Measurements from ENCODE around the gene SHISA7.

The SHISA7 gene

DNA sequence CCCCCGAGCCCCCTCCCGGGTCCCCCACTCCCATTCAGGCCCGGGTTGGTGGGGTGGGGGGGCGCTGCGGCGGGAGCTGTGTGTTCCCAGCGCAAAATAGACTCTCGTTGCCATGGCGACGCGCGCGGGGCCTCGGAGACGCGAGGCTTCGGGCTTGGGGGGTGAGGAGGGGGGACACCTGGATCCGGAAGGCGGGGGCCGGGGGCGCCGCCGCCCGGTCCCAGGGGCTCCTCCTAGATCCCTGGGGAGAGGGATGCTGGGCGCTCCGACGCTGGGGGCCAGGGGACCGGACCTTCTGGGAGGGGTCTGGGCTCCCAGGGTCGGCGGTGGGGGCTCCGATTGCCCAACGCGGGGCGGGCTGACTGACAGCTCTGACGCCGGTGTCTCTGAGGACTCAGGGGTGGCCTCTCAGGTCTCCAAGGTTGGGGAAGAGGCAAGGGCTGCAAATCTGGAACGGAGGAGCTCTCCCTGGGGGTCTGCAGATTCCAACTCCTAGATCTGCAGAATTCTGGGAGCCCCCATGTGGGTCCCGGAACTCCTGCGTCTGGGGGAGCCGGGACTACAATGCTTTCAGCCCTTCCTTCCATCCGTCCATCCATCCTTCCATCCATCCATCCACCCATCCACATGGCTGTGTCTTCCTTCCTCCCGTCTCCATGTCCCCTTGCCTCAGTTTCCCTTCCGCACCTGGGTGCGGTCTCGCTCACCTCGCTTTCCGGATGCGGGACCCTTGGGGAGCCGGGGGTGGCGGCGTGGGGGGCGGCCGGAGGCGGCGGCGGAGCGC is 9.1 kb upstream of the SHISA7 start (continued):
- TF ChIP-seq, protein P1, sequence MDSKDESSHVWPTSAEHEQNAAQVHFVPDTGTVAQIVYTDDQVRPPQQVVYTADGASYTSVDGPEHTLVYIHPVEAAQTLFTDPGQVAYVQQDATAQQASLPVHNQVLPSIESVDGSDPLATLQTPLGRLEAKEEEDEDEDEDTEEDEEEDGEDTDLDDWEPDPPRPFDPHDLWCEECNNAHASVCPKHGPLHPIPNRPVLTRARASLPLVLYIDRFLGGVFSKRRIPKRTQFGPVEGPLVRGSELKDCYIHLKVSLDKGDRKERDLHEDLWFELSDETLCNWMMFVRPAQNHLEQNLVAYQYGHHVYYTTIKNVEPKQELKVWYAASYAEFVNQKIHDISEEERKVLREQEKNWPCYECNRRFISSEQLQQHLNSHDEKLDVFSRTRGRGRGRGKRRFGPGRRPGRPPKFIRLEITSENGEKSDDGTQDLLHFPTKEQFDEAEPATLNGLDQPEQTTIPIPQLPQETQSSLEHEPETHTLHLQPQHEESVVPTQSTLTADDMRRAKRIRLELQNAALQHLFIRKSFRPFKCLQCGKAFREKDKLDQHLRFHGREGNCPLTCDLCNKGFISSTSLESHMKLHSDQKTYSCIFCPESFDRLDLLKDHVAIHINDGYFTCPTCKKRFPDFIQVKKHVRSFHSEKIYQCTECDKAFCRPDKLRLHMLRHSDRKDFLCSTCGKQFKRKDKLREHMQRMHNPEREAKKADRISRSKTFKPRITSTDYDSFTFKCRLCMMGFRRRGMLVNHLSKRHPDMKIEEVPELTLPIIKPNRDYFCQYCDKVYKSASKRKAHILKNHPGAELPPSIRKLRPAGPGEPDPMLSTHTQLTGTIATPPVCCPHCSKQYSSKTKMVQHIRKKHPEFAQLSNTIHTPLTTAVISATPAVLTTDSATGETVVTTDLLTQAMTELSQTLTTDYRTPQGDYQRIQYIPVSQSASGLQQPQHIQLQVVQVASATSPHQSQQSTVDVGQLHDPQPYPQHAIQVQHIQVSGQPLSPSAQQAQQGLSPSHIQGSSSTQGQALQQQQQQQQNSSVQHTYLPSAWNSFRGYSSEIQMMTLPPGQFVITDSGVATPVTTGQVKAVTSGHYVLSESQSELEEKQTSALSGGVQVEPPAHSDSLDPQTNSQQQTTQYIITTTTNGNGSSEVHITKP (tag by site-specific recombination; IDR thresholded peaks at IDR 0.05), result no peak
- no peak for TF ChIP-seq ZNF658 (tag by site-specific recombination; IDR thresholded peaks at IDR 0.05)
- no peak for TF ChIP-seq KLF8 (tag by site-specific recombination; IDR thresholded peaks at IDR 0.05)
- no peak for TF ChIP-seq ZNF600 (tag by site-specific recombination; IDR thresholded peaks at IDR 0.05)
- TF ChIP-seq ZNF366 (tag by site-specific recombination; conservative IDR thresholded peaks at IDR 0.05), result peak; percentile 80
- TF ChIP-seq ZNF175 (tag by site-specific recombination; IDR thresholded peaks at IDR 0.05), result no peak
- no peak for TF ChIP-seq ZNF416 (tag by site-specific recombination; IDR thresholded peaks at IDR 0.05)
- no peak for TF ChIP-seq ZNF555 (tag by site-specific recombination; conservative IDR thresholded peaks at IDR 0.05)
- no peak for TF ChIP-seq ZNF529 (tag by site-specific recombination; IDR thresholded peaks at IDR 0.05; ENCODE audit: insufficient replicate concordance)
- no peak for TF ChIP-seq ZNF350 (tag by site-specific recombination; IDR thresholded peaks at IDR 0.05)
- no peak for TF ChIP-seq ZNF501 (tag by site-specific recombination; IDR thresholded peaks at IDR 0.05)
- no peak for TF ChIP-seq KLF9 (tag by site-specific recombination; IDR thresholded peaks at IDR 0.05; ENCODE audit: low read depth)
- TF ChIP-seq ZNF544 (tag by site-specific recombination; IDR thresholded peaks at IDR 0.05), result no peak
- no peak for TF ChIP-seq ZNF629 (tag by site-specific recombination; IDR thresholded peaks at IDR 0.05)
- TF ChIP-seq ZEB2 (tag by site-specific recombination; IDR thresholded peaks at IDR 0.05), result no peak
- no peak for TF ChIP-seq ZNF585B (tag by site-specific recombination; IDR thresholded peaks at IDR 0.05)
- no peak for TF ChIP-seq ZFP69B (tag by site-specific recombination; IDR thresholded peaks at IDR 0.05)
- no peak for TF ChIP-seq ZNF354C (tag by site-specific recombination; IDR thresholded peaks at IDR 0.05; ENCODE audit: borderline replicate concordance, low read depth)
- no peak for TF ChIP-seq ZNF174 (tag by site-specific recombination; IDR thresholded peaks at IDR 0.05)
- TF ChIP-seq, protein P2, sequence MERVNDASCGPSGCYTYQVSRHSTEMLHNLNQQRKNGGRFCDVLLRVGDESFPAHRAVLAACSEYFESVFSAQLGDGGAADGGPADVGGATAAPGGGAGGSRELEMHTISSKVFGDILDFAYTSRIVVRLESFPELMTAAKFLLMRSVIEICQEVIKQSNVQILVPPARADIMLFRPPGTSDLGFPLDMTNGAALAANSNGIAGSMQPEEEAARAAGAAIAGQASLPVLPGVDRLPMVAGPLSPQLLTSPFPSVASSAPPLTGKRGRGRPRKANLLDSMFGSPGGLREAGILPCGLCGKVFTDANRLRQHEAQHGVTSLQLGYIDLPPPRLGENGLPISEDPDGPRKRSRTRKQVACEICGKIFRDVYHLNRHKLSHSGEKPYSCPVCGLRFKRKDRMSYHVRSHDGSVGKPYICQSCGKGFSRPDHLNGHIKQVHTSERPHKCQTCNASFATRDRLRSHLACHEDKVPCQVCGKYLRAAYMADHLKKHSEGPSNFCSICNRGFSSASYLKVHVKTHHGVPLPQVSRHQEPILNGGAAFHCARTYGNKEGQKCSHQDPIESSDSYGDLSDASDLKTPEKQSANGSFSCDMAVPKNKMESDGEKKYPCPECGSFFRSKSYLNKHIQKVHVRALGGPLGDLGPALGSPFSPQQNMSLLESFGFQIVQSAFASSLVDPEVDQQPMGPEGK (tag by site-specific recombination; IDR thresholded peaks at IDR 0.05), result peak; percentile 70; the same call in 1 of the 2 replicates
- TF ChIP-seq, protein P3, sequence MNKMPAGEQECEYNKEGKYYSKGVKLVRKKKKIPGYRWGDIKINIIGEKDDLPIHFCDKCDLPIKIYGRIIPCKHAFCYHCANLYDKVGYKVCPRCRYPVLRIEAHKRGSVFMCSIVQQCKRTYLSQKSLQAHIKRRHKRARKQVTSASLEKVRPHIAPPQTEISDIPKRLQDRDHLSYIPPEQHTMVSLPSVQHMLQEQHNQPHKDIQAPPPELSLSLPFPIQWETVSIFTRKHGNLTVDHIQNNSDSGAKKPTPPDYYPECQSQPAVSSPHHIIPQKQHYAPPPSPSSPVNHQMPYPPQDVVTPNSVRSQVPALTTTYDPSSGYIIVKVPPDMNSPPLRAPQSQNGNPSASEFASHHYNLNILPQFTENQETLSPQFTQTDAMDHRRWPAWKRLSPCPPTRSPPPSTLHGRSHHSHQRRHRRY (tag by site-specific recombination; IDR thresholded peaks at IDR 0.05), result no peak
- TF ChIP-seq FEZF1 (tag by site-specific recombination; IDR thresholded peaks at IDR 0.05), result no peak
- TF ChIP-seq ZNF837 (tag by site-specific recombination; IDR thresholded peaks at IDR 0.05), result no peak
- no peak for TF ChIP-seq SP3 (tag by site-specific recombination; IDR thresholded peaks at IDR 0.05)
- no peak for TF ChIP-seq ZNF747 (tag by site-specific recombination; IDR thresholded peaks at IDR 0.05)
- no peak for TF ChIP-seq ZNF518A (tag by site-specific recombination; conservative IDR thresholded peaks at IDR 0.05; ENCODE audit: low read depth)
- TF ChIP-seq ZNF776 (tag by site-specific recombination; IDR thresholded peaks at IDR 0.05; ENCODE audit: borderline replicate concordance), result no peak
- TF ChIP-seq ZBTB21 (tag by site-specific recombination; IDR thresholded peaks at IDR 0.05), result no peak
